SK-N-SH (cell line): ENCODE results near the gene BEX3. TPM values are rescaled to one million over a fixed set of nuclear protein-coding genes. Genes with fewer than 3 reads are reported as not detected.

Experiments
- CTCF ChIA-PET: fragments of 300-600, 350-600 bp; formaldehyde crosslinking; extraction: SDS; loops from one replicate; lab custom pipeline; 2021; lab: Yijun Ruan, JAX
- POLR2A ChIA-PET: fragments of 350-600 bp; sonication (Branson Sonifier 250); formaldehyde crosslinking; extraction: SDS; loops from one replicate; lab custom pipeline; 2020; ENCODE audit warnings: antibody characterized with exemption, inconsistent platforms; lab: Yijun Ruan, JAX
- DNase-seq: peaks from one replicate; pipeline ENCODE4 v3.0.0; 2012
- H2AFZ ChIP-seq: fragments of 200-600 bp; sonication (generic); 2 replicates; pipeline ENCODE4 v1.8.1; 2016; ENCODE audit warnings: antibody characterized with exemption, mild to moderate bottlenecking, low read depth
- H3F3A ChIP-seq: fragments of 200-600 bp; sonication (generic); replicated peaks from 2 replicates; pipeline ENCODE3; 2016; ENCODE audit warnings: antibody characterized with exemption, mild to moderate bottlenecking; ENCODE audit not compliant: insufficient read depth
- H3K27ac ChIP-seq, 2 experiments: fragments of 200-500 bp in 1 of 2; fragments of 200-600 bp in 1 of 2; sonication (Bioruptor generic) in 1 of 2; sonication (generic), shearing (Covaris generic) in 1 of 2; 2 replicates each; pipeline versions ENCODE4 v1.5.1 to v1.6.1; 2014 to 2016; ENCODE audit warnings: low read depth in 2 of 2, inconsistent platforms in 1 of 2, low read length in 1 of 2, mild to moderate bottlenecking in 1 of 2, mixed read lengths in 1 of 2
- H3K27me3 ChIP-seq: fragments of 200-600 bp; sonication (generic), shearing (Covaris generic); 2 replicates; pipeline ENCODE4 v1.6.1; 2016; ENCODE audit warnings: mixed run types; ENCODE audit not compliant: insufficient read depth
- H3K36me3 ChIP-seq, 2 experiments: fragments of 200-500 bp in 1 of 2; fragments of 200-600 bp in 1 of 2; sonication (Bioruptor generic) in 1 of 2; sonication (generic) in 1 of 2; replicated peaks in 1 of 2; 2 replicates each; pipeline versions ENCODE3 to v1.5.1; 2014 to 2016; ENCODE audit warnings: low read length in 1 of 2, mild to moderate bottlenecking in 1 of 2; ENCODE audit not compliant: insufficient read depth in 2 of 2, control insufficient read depth in 1 of 2
- H3K4me1 ChIP-seq, 2 experiments: fragments of 200-500 bp in 1 of 2; fragments of 200-600 bp in 1 of 2; sonication (Bioruptor generic) in 1 of 2; sonication (generic), shearing (Covaris generic) in 1 of 2; 2 replicates each; pipeline versions ENCODE4 v1.5.1 to v1.6.1; 2014 to 2016; ENCODE audit warnings: low read depth in 1 of 2, low read length in 1 of 2, mixed run types in 1 of 2; ENCODE audit not compliant: insufficient read depth in 2 of 2, control insufficient read depth in 1 of 2
- H3K4me2 ChIP-seq: fragments of 200-600 bp; sonication (generic), shearing (Covaris generic); 2 replicates; pipeline ENCODE4 v1.6.1; 2017; ENCODE audit warnings: mixed run types
- H3K4me3 ChIP-seq, 2 experiments: fragments of 200-500 bp in 1 of 2; fragments of 200-600 bp in 1 of 2; sonication (Bioruptor generic) in 1 of 2; sonication (generic), shearing (Covaris generic) in 1 of 2; 2 replicates each; pipeline versions ENCODE4 v1.5.1 to v1.8.1; 2014 to 2016; ENCODE audit warnings: low read depth in 2 of 2, inconsistent platforms in 1 of 2, low read length in 1 of 2, mild to moderate bottlenecking in 1 of 2, mixed read lengths in 1 of 2, moderate library complexity in 1 of 2
- H3K79me2 ChIP-seq: fragments of 200-600 bp; sonication (generic); 2 replicates; pipeline ENCODE4 v1.8.1; 2017; ENCODE audit warnings: mild to moderate bottlenecking; ENCODE audit not compliant: insufficient read depth
- H3K9ac ChIP-seq: fragments of 200-600 bp; sonication (generic); 2 replicates; pipeline ENCODE4 v1.6.1; 2017; ENCODE audit warnings: mixed run types
- H3K9me2 ChIP-seq: fragments of 200-600 bp; sonication (generic); 2 replicates; pipeline ENCODE4 v1.6.1; 2017; ENCODE audit warnings: mixed run types
- H3K9me3 ChIP-seq: fragments of 200-600 bp; sonication (generic); 2 replicates; pipeline ENCODE4 v1.6.1; 2017; ENCODE audit warnings: mixed run types, mild to moderate bottlenecking, moderate library complexity
- H4K20me1 ChIP-seq: fragments of 200-600 bp; sonication (generic); 2 replicates; pipeline ENCODE4 v1.6.1; 2017; ENCODE audit warnings: mild to moderate bottlenecking, mixed run types; ENCODE audit not compliant: insufficient read depth
- FOXM1 ChIP-seq: IDR thresholded peaks from 2 replicates; pipeline ENCODE4 v1.4.0; 2012; ENCODE audit warnings: low read depth, mild to moderate bottlenecking
- GABPA ChIP-seq: IDR thresholded peaks from 2 replicates; pipeline ENCODE4 v1.4.0; 2012; ENCODE audit warnings: low read depth, mild to moderate bottlenecking
- PBX3 ChIP-seq: IDR thresholded peaks from 2 replicates; pipeline ENCODE4; 2012
- POLR2AphosphoS5 ChIP-seq: IDR thresholded peaks from 2 replicates; pipeline ENCODE4 v1.6.1; 2012; ENCODE audit warnings: low read depth, low read length
- RCOR1 ChIP-seq: fragments of 150-350 bp; IDR thresholded peaks from 2 replicates; pipeline ENCODE4 v1.6.1; 2017; ENCODE audit warnings: antibody characterized with exemption, low read length
- RFX5 ChIP-seq: IDR thresholded peaks from 2 replicates; pipeline ENCODE4 v1.6.1; 2012; ENCODE audit warnings: mild to moderate bottlenecking, improper control_type of control experiment, low read length
- TAF1 ChIP-seq: IDR thresholded peaks from 2 replicates; pipeline ENCODE4 v1.6.1; 2012; ENCODE audit warnings: low read depth, mild to moderate bottlenecking, low read length, moderate library complexity, borderline replicate concordance
- TEAD4 ChIP-seq: IDR thresholded peaks from 2 replicates; pipeline ENCODE4 v1.4.0; 2012; ENCODE audit warnings: mild to moderate bottlenecking, borderline replicate concordance; ENCODE audit not compliant: insufficient read depth
- USF1 ChIP-seq: IDR thresholded peaks from 2 replicates; pipeline ENCODE4 v1.4.0; 2012; ENCODE audit warnings: low read depth, borderline replicate concordance
- USF2 ChIP-seq: fragments of 150-350 bp; IDR thresholded peaks from 2 replicates; pipeline ENCODE4 v1.6.1; 2017; ENCODE audit warnings: antibody characterized with exemption, low read length, low read depth, borderline replicate concordance
- WGBS: methylation state at CpG from one replicate; pipeline ENCODE4 v1.1.6; 2017; ENCODE audit warnings: low lambda C conversion rate; 5-methylcytosine and 5-hydroxymethylcytosine counted together
- polyA plus RNA-seq, 3 experiments: library from polyadenylated mRNA; depleted of rRNA; stranded (reverse); fragments of >200 nt; gene quantifications; 2 replicates each; pipeline ENCODE4 v1.2.3, GENCODE V29; 2012

The BEX3 gene
- polyA plus RNA-seq, 1 of the 3 experiments (the other 2 are of a cell fraction): 392 TPM

GRCh38 chrX:103329991-103330390 is 46.3 kb upstream of the BEX3 start, which contains the start of gene TCEAL7:
Gene TCEAL7 (plus strand): TSS chrX:103330239. CDS start chrX:103331404, 1,165 bp downstream.
- Histone ChIP-seq H3F3A (no peaks in the 10 kb centered on the region), H3K79me2 (no peaks in the 10 kb centered on the region), H3K9me3 (no peaks in the 10 kb centered on the region), H3K4me2 (peak within 1 kb of the TSS; percentile 65), H2AFZ (peak within 1 kb of the TSS; percentile 86), H3K4me1 (no peaks in the 10 kb centered on the region), H3K27me3 (no peaks in the 10 kb centered on the region; the same call in 1 of the 2 replicates), H4K20me1 (no peaks in the 10 kb centered on the region), H3K9me2 (no peaks in the 10 kb centered on the region), H3K4me3 (peak within 1 kb of the TSS; percentile 42 to 54), H3K9ac (peak within 1 kb of the TSS; percentile 55), H3K36me3 (peaks cover 6 to 9% of the 10 kb centered on the region in 2 experiments), H3K27ac (peak within 1 kb of the TSS; percentile 59 to 84; a peak in 3 of 4 replicates)
- CTCF ChIA-PET: interaction anchor here (0.9 to 1.2 kb wide), 3 partner anchors 20 to 134 kb away, joined by 3 to 4 read pairs (median 3); no protein-coding TSS in a partner anchor
- DNase-seq: peak; percentile 81
- POLR2A ChIA-PET: interaction anchor here (0.7 to 2.5 kb wide), 6 partner anchors 8 to 76 kb away, joined by 3 to 14 read pairs (median 8); partner anchors contain the start of genes BEX2, BEX3, TCEAL5 and TCEAL8
- 0 out of 2 replicates have a peak, but pooled peaks have one; percentile 1 for TF ChIP-seq TEAD4
- TF ChIP-seq PBX3: peak; percentile 24; the same call in 1 of the 2 replicates
- TF ChIP-seq POLR2AphosphoS5: peak; percentile 54; the same call in 1 of the 2 replicates
- peak; percentile 67 for TF ChIP-seq USF2
- no peak for TF ChIP-seq RCOR1
- no peak for TF ChIP-seq FOXM1
- no peak for TF ChIP-seq RFX5
- peak; percentile 89 for TF ChIP-seq USF1
- WGBS: 21% methylated on average over 11 of the region's 11 CpGs

GRCh38 chrX:103330681-103331288 is 45.6 kb upstream of the BEX3 start:
- CTCF ChIA-PET: interaction anchor here (1.0 to 1.2 kb wide), 2 partner anchors 13 to 116 kb away, joined by 3 read pairs; no protein-coding TSS in a partner anchor
- Histone ChIP-seq H3K36me3 (peaks cover 6 to 9% of the 10 kb centered on the region in 2 experiments), H3K27me3 (no peaks in the 10 kb centered on the region; the same call in 1 of the 2 replicates), H2AFZ (peak overlapping the region; percentile 86), H3K79me2 (no peaks in the 10 kb centered on the region), H3K4me2 (peak overlapping the region; percentile 65), H3K9me2 (no peaks in the 10 kb centered on the region)
- TF ChIP-seq GABPA (peak; percentile 29; the same call in 1 of the 2 replicates), TAF1 (no peak)
- TF ChIP-seq, all 33 proteins: peak for 1
- Histone ChIP-seq H3K4me3 (peak overlapping the region; percentile 42 to 54), H3K27ac (peak overlapping the region; percentile 59 to 84; a peak in 3 of 4 replicates), H3K9me3 (no peaks in the 10 kb centered on the region), H3F3A (no peaks in the 10 kb centered on the region), H3K9ac (peak overlapping the region; percentile 55), H4K20me1 (no peaks in the 10 kb centered on the region), H3K4me1 (no peaks in the 10 kb centered on the region)
- peak; percentile 56 for DNase-seq
- POLR2A ChIA-PET: interaction anchor here (0.6 to 2.5 kb wide), 6 partner anchors 11 to 76 kb away, joined by 3 to 14 read pairs (median 8); partner anchors contain the start of genes BEX2, BEX3, TCEAL8 and TCEAL9
- WGBS: 17% methylated on average over 21 of the region's 21 CpGs
